SK-N-MC (cell line): Measurements from ENCODE around the gene STX10.
"Not testable (repeated sequence)": the region's sequence is repeated elsewhere in the genome, so short reads cannot be mapped to it uniquely, and the experiment has no call there.

ENCODE experiments used
- DNase-seq: peaks from one replicate; pipeline ENCODE4 v3.0.0-alpha.2; 2011; ENCODE audit warnings: low read depth, low spot score
- H3K27ac ChIP-seq: fragments of 200-600 bp; sonication (generic); 2 replicates; pipeline ENCODE4 v1.5.1; 2016; ENCODE audit warnings: mixed run types
- H3K36me3 ChIP-seq: fragments of 200-600 bp; sonication (generic); 2 replicates; pipeline ENCODE4 v1.6.1; 2017; ENCODE audit warnings: antibody characterized with exemption, low read length, mixed read lengths; ENCODE audit not compliant: insufficient read depth
- H3K4me3 ChIP-seq: fragments of 200-600 bp; sonication (generic); 2 replicates; pipeline ENCODE4 v1.5.1; 2016
- H3K9ac ChIP-seq: fragments of 200-600 bp; sonication (generic); 2 replicates; pipeline ENCODE4 v1.8.0; 2017; ENCODE audit warnings: mixed run types, mixed read lengths; ENCODE audit not compliant: insufficient read length
- H3K9me3 ChIP-seq: fragments of 200-600 bp; sonication (generic); 2 replicates; pipeline ENCODE4 v1.6.1; 2017; ENCODE audit warnings: low read depth, mild to moderate bottlenecking, antibody characterized with exemption, low read length, moderate library complexity, mixed read lengths
- EZH2 ChIP-seq: fragments of 200-600 bp; sonication (generic); IDR thresholded peaks from one replicate; pipeline ENCODE4 v1.6.1; 2017; ENCODE audit warnings: antibody characterized with exemption
- FOXP2 ChIP-seq: optimal IDR thresholded peaks from 2 replicates; pipeline ENCODE3; 2011; ENCODE audit warnings: mild to moderate bottlenecking, moderate library complexity; ENCODE audit not compliant: insufficient read depth; ENCODE audit errors: extremely low read length, control extremely low read depth
- POLR2AphosphoS5 ChIP-seq: IDR thresholded peaks from 2 replicates; pipeline ENCODE4 v1.6.1; 2012; ENCODE audit warnings: mild to moderate bottlenecking, low read depth, low read length, borderline replicate concordance

The STX10 gene

GRCh38 chr19:13150931-13151604 lies 893 bp upstream of the STX10 start:
- TF ChIP-seq FOXP2 (no peak), EZH2 (no peak), POLR2AphosphoS5 (no peak)
- DNase-seq, result no peak
- H3K4me3 ChIP-seq, result peak overlapping the region; percentile 91
- peak overlapping the region; percentile 98 for H3K9ac ChIP-seq
- H3K36me3 ChIP-seq, result no peaks in the 10 kb centered on the region
- H3K27ac ChIP-seq, result peak overlapping the region; percentile 97
- no peaks in the 10 kb centered on the region for H3K9me3 ChIP-seq

GRCh38 chr19:13149628-13150186 lies 468 bp downstream of the STX10 start:
- Histone ChIP-seq H3K9ac (peak overlapping the region; percentile 98), H3K4me3 (peak overlapping the region; percentile 91), H3K9me3 (no peaks in the 10 kb centered on the region), H3K36me3 (no peaks in the 10 kb centered on the region; the same call in 1 of the 2 replicates), H3K27ac (no peak overlapping the region)
- TF ChIP-seq EZH2 (no peak), FOXP2 (no peak), POLR2AphosphoS5 (no peak)
- no peak for DNase-seq

- not testable (repeated sequence) for H3K9me3 ChIP-seq, DNase-seq, H3K36me3 ChIP-seq, H3K27ac ChIP-seq
- Histone ChIP-seq H3K4me3 (peak overlapping the region; percentile 91), H3K9ac (peak overlapping the region; percentile 98)
These were observed 975 bp downstream of the STX10 start for GRCh38 chr19:13149173-13149627.

- peak overlapping the region; percentile 64; the same call in 1 of the 2 replicates for H3K27ac ChIP-seq
- no peak for TF ChIP-seq FOXP2
- TF ChIP-seq EZH2, result no peak
- TF ChIP-seq POLR2AphosphoS5, result no peak
- no peak for DNase-seq
- peaks cover 8% of the 10 kb centered on the region; the same call in 1 of the 2 replicates for H3K36me3 ChIP-seq
- H3K9me3 ChIP-seq, result no peaks in the 10 kb centered on the region
- no peak overlapping the region for H3K9ac ChIP-seq
- H3K4me3 ChIP-seq, result no peak overlapping the region
These were observed 3.2 kb downstream of the STX10 start for GRCh38 chr19:13146763-13147563.

- Histone ChIP-seq H3K4me3 (no peak overlapping the region), H3K9me3 (no peaks in the 10 kb centered on the region), H3K9ac (no peak overlapping the region), H3K36me3 (peaks cover 42% of the 10 kb centered on the region; the same call in 1 of the 2 replicates), H3K27ac (peak overlapping the region; percentile 71; the same call in 1 of the 2 replicates)
- no peak for DNase-seq
- TF ChIP-seq EZH2 (no peak), FOXP2 (no peak), POLR2AphosphoS5 (no peak)
These were observed 10.4 kb downstream of the STX10 start for GRCh38 chr19:13139633-13140311.

- H3K9ac ChIP-seq, result no peak overlapping the region
- no peak overlapping the region for H3K4me3 ChIP-seq
- DNase-seq, result no peak
- peaks cover 36% of the 10 kb centered on the region; the same call in 1 of the 2 replicates for H3K36me3 ChIP-seq
- no peak for TF ChIP-seq EZH2
- no peak for TF ChIP-seq POLR2AphosphoS5
- TF ChIP-seq FOXP2, result no peak
- H3K9me3 ChIP-seq, result no peaks in the 10 kb centered on the region
- peak overlapping the region; percentile 71 for H3K27ac ChIP-seq
These were observed 11.3 kb downstream of the STX10 start for GRCh38 chr19:13138916-13139198.

GRCh38 chr19:13138171-13138915 lies 11.8 kb downstream of the STX10 start:
- TF ChIP-seq FOXP2, result no peak
- TF ChIP-seq POLR2AphosphoS5, result peak; percentile 13; the same call in 1 of the 2 replicates
- TF ChIP-seq EZH2, result no peak
- no peak overlapping the region for H3K4me3 ChIP-seq
- H3K9ac ChIP-seq, result no peak overlapping the region
- peak overlapping the region; percentile 71 for H3K27ac ChIP-seq
- H3K36me3 ChIP-seq, result peaks cover 36% of the 10 kb centered on the region; the same call in 1 of the 2 replicates
- no peak for DNase-seq
- H3K9me3 ChIP-seq, result no peaks in the 10 kb centered on the region

- H3K9ac ChIP-seq, result no peak overlapping the region
- no peak for TF ChIP-seq FOXP2
- TF ChIP-seq POLR2AphosphoS5, result no peak
- no peak for TF ChIP-seq EZH2
- peaks cover 36% of the 10 kb centered on the region; the same call in 1 of the 2 replicates for H3K36me3 ChIP-seq
- H3K27ac ChIP-seq, result no peak overlapping the region
- DNase-seq, result no peak
- no peak overlapping the region for H3K4me3 ChIP-seq
- no peaks in the 10 kb centered on the region for H3K9me3 ChIP-seq
These were observed 12.8 kb downstream of the STX10 start for GRCh38 chr19:13137290-13137794.
